SIG-M5 treated with dmso at 0.1 percent for 504 hours (cell line): ENCODE data around the gene KISS1.

Experiments
- DNase-seq: peaks from one replicate; lab custom pipeline; 2025; ENCODE audit not compliant: unreplicated experiment; lab: John Stamatoyannopoulos, UW

KISS1 gene

DNA sequence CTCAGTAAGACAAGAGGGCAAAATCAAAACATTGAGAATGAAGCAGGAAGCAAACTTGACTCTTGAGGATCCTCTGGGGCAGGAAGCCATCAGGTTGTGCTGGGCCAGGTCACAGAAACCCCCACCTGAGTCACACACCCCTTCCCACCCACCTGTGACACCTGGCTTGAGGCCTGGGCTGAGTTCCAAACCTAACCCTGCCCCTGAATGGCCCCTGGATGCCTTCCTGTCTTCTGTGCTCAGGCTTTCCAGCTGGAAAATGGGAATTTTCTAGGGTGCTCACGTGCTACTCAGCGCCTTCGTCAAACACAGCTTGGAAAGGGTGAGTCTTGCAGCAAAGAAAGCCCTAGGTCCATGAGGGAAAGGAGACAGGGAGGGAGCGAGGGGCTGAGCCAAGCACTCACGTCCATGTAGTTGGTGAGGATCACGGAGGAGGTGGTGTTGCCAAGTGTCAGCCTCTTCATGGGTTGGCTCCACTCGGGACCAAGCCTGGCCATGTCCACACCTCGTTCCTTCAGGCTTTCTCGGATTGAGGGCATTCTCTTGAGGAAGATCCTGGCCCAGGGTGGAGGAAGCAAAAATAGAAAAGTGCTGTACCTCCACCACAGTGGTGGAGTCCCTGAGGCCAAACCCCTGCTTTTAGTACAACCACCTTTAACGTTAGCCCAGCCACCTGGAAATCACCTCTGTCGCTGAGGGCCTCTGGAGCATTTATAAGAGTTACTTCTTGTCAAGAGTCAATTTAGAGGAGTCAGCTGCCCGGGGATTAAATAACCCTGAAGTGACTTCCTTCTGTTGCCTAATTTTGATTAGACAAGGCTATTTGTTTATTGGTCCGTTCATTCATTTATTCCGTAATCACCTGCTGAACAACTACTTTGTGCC lies 34.4 kb downstream of the KISS1 start:
- DNase-seq = no peak

GRCh38 chr1:204157962-204158361 lies 38.3 kb downstream of the KISS1 start:
- DNase-seq = no peak

GRCh38 chr1:204155881-204156280 lies 40.4 kb downstream of the KISS1 start:
- no peak for DNase-seq

DNA sequence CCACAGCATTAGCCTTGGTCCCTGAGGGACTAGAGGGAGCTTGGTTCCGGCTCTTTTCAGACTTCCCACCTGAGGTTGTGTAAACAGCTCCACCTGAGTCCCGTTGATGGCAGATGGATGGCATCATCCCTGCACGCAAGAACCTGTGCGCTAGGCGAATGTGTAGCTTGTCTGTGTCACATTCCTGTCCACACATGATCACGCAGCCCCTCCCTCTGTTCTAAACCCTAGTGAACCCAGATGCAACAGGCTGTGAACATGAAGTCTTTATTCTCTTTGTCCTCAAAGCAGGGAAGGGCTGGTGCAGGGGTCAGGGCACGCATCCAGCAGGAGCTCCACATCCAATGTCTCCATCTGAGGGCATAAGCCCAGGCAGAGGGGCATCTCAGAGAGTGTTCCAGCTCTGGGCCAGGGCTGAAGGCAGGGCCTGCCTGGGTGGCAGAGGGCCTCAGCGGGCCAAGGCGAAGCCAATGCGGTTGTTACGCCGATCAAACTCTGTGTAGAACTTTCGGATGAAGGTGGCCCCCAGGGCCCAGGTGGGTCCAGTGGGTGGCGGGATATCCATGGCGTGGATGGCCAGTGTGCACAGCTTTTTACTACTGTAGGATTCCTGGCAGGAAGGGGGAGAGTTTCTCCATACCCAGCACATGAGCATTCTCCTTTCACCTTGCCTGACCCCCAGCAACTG lies 41.6 kb downstream of the KISS1 start:
- DNase-seq = no peak

- DNase-seq = no peak
These were observed 42.6 kb downstream of the KISS1 start for GRCh38 chr1:204153667-204154066.

DNA sequence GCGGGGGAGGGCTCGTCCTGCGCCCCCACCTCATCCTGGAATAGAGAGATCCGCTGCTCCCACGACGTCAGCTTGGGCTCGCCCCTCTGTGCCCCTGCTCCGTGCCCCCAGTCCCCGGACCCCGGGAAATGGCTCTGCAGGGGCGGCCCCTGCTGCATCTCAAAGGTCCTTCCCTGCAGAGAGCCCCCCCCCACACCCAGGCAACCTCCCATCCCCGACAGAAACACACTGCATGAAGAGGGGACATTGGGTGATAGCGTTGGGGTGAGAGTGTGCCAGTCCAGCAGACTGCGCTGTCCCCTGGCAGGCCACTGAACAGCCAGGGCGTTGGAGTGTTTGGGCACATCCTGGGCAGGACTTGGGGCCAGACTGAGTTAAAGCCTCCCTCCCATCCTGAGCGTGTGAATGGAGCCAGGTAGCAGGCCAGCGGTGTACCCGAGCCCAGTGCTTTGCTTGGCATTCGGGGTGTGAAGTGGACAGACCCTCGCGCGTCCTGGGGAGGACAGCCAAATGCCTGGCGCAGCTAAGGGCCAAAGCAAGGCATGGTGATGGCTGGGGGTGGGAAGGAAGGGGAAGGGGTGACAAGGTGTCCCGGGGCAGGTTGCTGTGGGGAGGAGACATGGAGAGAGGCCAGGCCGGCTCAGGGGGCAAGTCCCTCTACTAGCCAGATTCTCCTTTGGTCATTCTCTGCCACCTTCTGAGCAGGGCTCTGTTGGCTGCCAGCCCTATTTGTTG lies 43.8 kb downstream of the KISS1 start:
- no peak for DNase-seq

- peak; percentile 21 for DNase-seq
These were observed 44.6 kb downstream of the KISS1 start, which contains the start of gene ETNK2 for GRCh38 chr1:204151552-204152309. Gene ETNK2, minus strand, starts transcription at chr1:204152044. Its CDS starts 192 bp downstream, at chr1:204151852.

- DNase-seq = no peak
These were observed 45.4 kb downstream of the KISS1 start for GRCh38 chr1:204150702-204151551.

DNA sequence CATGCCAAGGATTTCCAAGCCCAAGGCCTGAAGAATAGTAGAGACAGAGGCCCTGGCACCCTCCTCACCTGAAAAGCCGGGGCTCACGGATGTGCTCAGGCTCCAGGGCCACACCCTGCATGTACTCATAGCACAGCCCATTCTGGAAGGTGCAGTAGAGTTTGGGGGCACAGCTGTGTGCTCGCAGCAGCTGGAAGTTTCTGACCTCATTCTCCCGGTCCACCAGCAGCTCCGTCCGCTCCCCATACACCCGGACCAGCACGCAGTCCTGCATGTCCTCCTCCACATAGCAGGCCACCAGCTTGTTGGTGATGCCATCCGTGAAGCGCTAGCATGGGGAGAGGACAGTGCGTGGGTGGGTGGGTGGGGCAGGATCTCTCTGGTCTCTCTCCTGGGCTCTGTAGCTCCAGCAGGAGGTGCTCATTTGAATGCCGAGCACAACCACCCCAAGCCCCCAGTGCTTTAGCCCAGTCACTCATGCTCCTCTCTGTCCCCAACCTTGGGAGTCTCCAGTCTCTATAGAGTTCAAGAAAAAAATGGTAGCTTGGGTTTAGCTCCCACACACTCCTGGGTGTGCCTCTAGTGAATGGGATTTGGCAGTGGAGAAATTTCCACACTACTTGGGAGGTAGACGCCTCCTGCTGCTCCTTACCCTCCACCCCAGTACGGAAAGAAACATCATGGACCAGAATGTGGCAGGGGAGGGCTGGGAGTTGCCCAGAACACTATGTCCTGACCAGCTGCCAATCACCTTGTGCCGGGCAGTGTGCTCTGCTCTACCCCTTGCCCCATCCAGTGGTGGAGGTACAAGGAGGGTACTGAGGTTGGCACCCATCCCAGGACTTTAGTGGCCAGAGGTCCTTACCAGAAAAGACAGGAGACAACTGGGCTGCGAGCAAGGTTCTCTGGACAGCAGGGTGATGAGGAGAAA lies 46.4 kb downstream of the KISS1 start:
- no peak for DNase-seq

GRCh38 chr1:204149107-204149506 lies 47.2 kb downstream of the KISS1 start:
- no peak for DNase-seq

GRCh38 chr1:204147406-204148383 lies 48.6 kb downstream of the KISS1 start:
- DNase-seq = no peak

- no peak for DNase-seq
These were observed 49.3 kb downstream of the KISS1 start for GRCh38 chr1:204146965-204147364.

DNA sequence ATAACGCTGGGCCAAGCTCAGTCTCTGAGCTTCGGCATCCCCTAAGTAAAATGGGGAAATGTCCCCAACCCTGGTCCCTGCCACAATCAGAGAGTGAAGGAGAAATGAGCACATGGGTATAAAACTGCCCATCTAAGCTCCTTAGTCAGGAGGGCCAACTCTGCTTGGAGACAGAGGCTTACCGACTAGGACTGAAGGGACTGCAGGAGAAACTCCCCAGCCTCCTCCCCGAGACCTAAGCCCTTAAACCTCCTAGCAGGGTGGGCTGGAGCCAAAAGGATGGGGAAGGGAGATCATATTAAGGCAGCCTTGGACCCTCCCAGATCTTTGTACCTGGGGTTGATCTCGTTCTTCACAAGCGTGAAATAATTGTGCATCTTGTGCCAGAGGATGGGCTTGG lies 50.0 kb downstream of the KISS1 start:
- DNase-seq = no peak

DNA sequence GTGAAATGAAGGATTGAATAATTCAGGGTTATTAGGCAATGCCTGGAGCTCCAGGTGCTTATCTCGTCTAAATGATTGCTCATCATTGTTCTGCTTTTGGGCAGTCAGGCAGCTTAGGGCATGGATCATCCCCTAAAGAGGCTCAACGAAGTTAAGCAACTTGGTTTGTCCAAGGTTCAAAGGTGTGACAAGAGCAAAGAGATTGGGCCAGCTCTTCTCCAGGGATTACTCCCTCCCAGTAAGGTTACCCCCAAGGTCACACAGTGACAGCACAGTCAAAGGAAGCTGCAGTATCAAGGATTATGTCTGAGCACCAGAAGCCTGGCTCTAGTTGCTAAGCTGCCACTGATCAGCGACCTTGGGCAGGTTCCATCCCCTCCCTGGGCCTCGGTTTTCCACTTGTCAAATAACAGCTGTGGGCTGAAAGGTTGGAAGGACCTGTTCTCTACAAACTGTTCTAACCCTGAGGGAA lies 51.2 kb downstream of the KISS1 start:
- no peak for DNase-seq

DNA sequence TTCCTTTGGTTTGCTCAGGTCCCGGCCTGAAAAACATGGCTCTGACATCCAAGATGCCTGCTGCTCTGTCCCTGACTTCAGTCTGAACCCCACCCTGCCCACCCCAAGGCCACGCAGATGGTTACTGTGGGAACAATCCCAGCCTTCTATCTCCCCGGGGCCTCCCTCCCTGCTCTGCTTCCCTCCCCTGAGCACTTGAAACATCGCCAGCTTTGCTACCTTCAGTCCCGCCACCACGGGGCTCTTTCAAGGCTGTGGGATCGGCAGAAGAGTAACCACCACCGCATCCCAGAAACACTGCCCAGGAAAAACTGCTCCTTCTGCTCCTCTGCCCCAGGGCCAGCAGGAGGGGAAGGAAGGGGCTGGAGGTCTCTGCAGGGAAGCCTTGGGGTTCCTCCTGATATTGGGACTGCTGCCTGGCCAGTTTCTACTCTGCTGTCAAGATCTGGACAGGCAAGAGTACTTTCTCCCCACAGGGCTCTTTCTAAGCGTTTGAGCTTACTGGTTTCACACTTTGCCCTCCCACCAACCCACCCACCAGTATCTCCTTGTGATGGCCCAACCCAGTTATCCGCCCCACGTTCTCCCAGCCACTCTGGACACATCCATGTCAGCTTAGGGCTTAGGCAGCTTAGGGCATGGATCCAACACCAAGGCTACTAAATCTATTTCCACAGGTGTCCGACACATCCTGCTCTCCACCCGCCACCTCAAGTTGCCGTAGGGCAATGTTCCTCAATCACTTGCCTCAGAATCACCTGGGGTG lies 52.8 kb downstream of the KISS1 start:
- no peak for DNase-seq

- no peak for DNase-seq
These were observed 54.0 kb downstream of the KISS1 start for GRCh38 chr1:204142032-204142974.
